HG03095 (cell line): ENCODE results near the gene COL4A4.
"Not testable (repeated sequence)": the region's sequence is repeated elsewhere in the genome, so short reads cannot be mapped to it uniquely, and the experiment has no call there.

Source experiments
- ATAC-seq: cut with Tn5 transposase; IDR thresholded peaks from one replicate; pipeline ENCODE4 v1.9.1; 2021; ENCODE audit warnings: moderate library complexity; ENCODE audit not compliant: unreplicated experiment

COL4A4 gene

GRCh38 chr2:227117852-227118251, 46.2 kb downstream of the COL4A4 start:
- ATAC-seq: no peak

GRCh38 chr2:227117027-227117426, 47.0 kb downstream of the COL4A4 start:
- ATAC-seq: peak; percentile 68

- no peak for ATAC-seq
Observed at GRCh38 chr2:227115761-227116160, 48.2 kb downstream of the COL4A4 start.

- ATAC-seq: peak; percentile 62
Observed at GRCh38 chr2:227106845-227107759, 56.9 kb downstream of the COL4A4 start.

- ATAC-seq: no peak
Observed at GRCh38 chr2:227103583-227103982, 60.4 kb downstream of the COL4A4 start.

- no peak for ATAC-seq
Observed at GRCh38 chr2:227099340-227099739, 64.7 kb downstream of the COL4A4 start.

- ATAC-seq: no peak
Observed at GRCh38 chr2:227098162-227098515, 65.9 kb downstream of the COL4A4 start.

GRCh38 chr2:227097495-227098161, 66.4 kb downstream of the COL4A4 start:
- no peak for ATAC-seq

- ATAC-seq: no peak
Observed at GRCh38 chr2:227095346-227095745, 68.7 kb downstream of the COL4A4 start.

GRCh38 chr2:227082286-227082685, 81.7 kb downstream of the COL4A4 start:
- ATAC-seq: peak; percentile 98

GRCh38 chr2:227079726-227080125, 84.3 kb downstream of the COL4A4 start:
- no peak for ATAC-seq

- ATAC-seq: not testable (repeated sequence)
Observed at GRCh38 chr2:227065065-227065464, 98.9 kb downstream of the COL4A4 start.

- no peak for ATAC-seq
Observed at GRCh38 chr2:227058888-227059399, 105.1 kb downstream of the COL4A4 start.

GRCh38 chr2:227057743-227058447, 106.1 kb downstream of the COL4A4 start:
- no peak for ATAC-seq

GRCh38 chr2:227057060-227057459, 106.9 kb downstream of the COL4A4 start:
- no peak for ATAC-seq

- no peak for ATAC-seq
Observed at GRCh38 chr2:227054006-227054405, 110.0 kb downstream of the COL4A4 start.

GRCh38 chr2:227052879-227053278, 111.1 kb downstream of the COL4A4 start:
- no peak for ATAC-seq

- no peak for ATAC-seq
Observed at GRCh38 chr2:227043981-227044380, 120.0 kb downstream of the COL4A4 start.

GRCh38 chr2:227038550-227039189, 125.3 kb downstream of the COL4A4 start:
- no peak for ATAC-seq

GRCh38 chr2:227036527-227036926, 127.5 kb downstream of the COL4A4 start:
- ATAC-seq: no peak
